ENCODE results near the gene PTPRCAP. TPM values are rescaled to one million over a fixed set of nuclear protein-coding genes. Genes with fewer than 3 reads are reported as not detected.

The PTPRCAP gene
- total RNA-seq, 1 experiment from 2014 or later: 0.15 TPM

- H2AFZ ChIP-seq (ENCODE audit: low read length): no peak overlapping the region
- H3K27me3 ChIP-seq (ENCODE audit: low read length): no peaks in the 10 kb centered on the region
- H3K9me3 ChIP-seq (ENCODE audit: low read length): no peaks in the 10 kb centered on the region
- H3K27ac ChIP-seq (ENCODE audit: low read length): no peak overlapping the region
- CTCF ChIA-PET: no interaction called here
- no peaks in the 10 kb centered on the region for H3F3A ChIP-seq (ENCODE audit: low read length, unreplicated experiment)
- no peaks in the 10 kb centered on the region for H3K9me2 ChIP-seq (replicated peaks; ENCODE audit: low read length)
- no peak for DNase-seq
- no peaks in the 10 kb centered on the region; the same call in 1 of the 2 replicates for H3K4me1 ChIP-seq (ENCODE audit: insufficient read depth, low read length)
- no peak for TF ChIP-seq EZH2 (IDR thresholded peaks at IDR 0.05; ENCODE audit: low read length, unreplicated experiment)
- TF ChIP-seq CTCF (conservative IDR thresholded peaks at IDR 0.05; ENCODE audit: low read depth, low read length): no peak
- TF ChIP-seq EZH2phosphoT487 (IDR thresholded peaks at IDR 0.05; ENCODE audit: borderline replicate concordance, low read length): no peak
- intact Hi-C loops (cut with micrococcal nuclease): no loop called here
- H3K79me2 ChIP-seq (ENCODE audit: low read length): no peaks in the 10 kb centered on the region
- no peak for ATAC-seq
- H4K20me1 ChIP-seq (ENCODE audit: low read length): no peaks in the 10 kb centered on the region
- POLR2A ChIA-PET (ENCODE audit: unreplicated experiment): no interaction called here
- BruUV-seq (replicated peaks): no TSS peak
- H3K4me2 ChIP-seq (ENCODE audit: low read length): no peak overlapping the region
- no peak overlapping the region for H3K9ac ChIP-seq (ENCODE audit: low read length)
- no peaks in the 10 kb centered on the region for H3K36me3 ChIP-seq (ENCODE audit: low read depth, low read length)
- H3K4me3 ChIP-seq (ENCODE audit: low read length): no peak overlapping the region
These were observed 24.8 kb downstream of the PTPRCAP start for GRCh38 chr11:67412495-67413179.

GRCh38 chr11:67411785-67412152 lies 25.7 kb downstream of the PTPRCAP start:
- no peaks in the 10 kb centered on the region for H4K20me1 ChIP-seq (ENCODE audit: low read length)
- CTCF ChIA-PET: no interaction called here
- no TSS peak for BruUV-seq (replicated peaks)
- no peak overlapping the region for H3K4me2 ChIP-seq (ENCODE audit: low read length)
- H3K79me2 ChIP-seq (ENCODE audit: low read length): no peaks in the 10 kb centered on the region
- no peaks in the 10 kb centered on the region for H3K9me2 ChIP-seq (replicated peaks; ENCODE audit: low read length)
- no peaks in the 10 kb centered on the region for H3F3A ChIP-seq (ENCODE audit: low read length, unreplicated experiment)
- ATAC-seq: no peak
- no peaks in the 10 kb centered on the region for H3K36me3 ChIP-seq (ENCODE audit: low read depth, low read length)
- H2AFZ ChIP-seq (ENCODE audit: low read length): no peak overlapping the region
- DNase-seq: no peak
- intact Hi-C loops (cut with micrococcal nuclease): no loop called here
- no peak overlapping the region for H3K27ac ChIP-seq (ENCODE audit: low read length)
- H3K4me3 ChIP-seq (ENCODE audit: low read length): no peak overlapping the region
- H3K4me1 ChIP-seq (ENCODE audit: insufficient read depth, low read length): no peaks in the 10 kb centered on the region; the same call in 1 of the 2 replicates
- POLR2A ChIA-PET (ENCODE audit: unreplicated experiment): no interaction called here
- no peak for TF ChIP-seq EZH2phosphoT487 (IDR thresholded peaks at IDR 0.05; ENCODE audit: borderline replicate concordance, low read length)
- TF ChIP-seq CTCF (conservative IDR thresholded peaks at IDR 0.05; ENCODE audit: low read depth, low read length): no peak
- TF ChIP-seq EZH2 (IDR thresholded peaks at IDR 0.05; ENCODE audit: low read length, unreplicated experiment): no peak
- no peaks in the 10 kb centered on the region for H3K9me3 ChIP-seq (ENCODE audit: low read length)
- H3K27me3 ChIP-seq (ENCODE audit: low read length): no peaks in the 10 kb centered on the region
- no peak overlapping the region for H3K9ac ChIP-seq (ENCODE audit: low read length)

GRCh38 chr11:67410984-67411784 lies 26.3 kb downstream of the PTPRCAP start:
- no peak overlapping the region for H3K27ac ChIP-seq (ENCODE audit: low read length)
- H3K9me3 ChIP-seq (ENCODE audit: low read length): no peaks in the 10 kb centered on the region
- H3K4me2 ChIP-seq (ENCODE audit: low read length): no peak overlapping the region
- ATAC-seq (no peak), DNase-seq (no peak)
- H4K20me1 ChIP-seq (ENCODE audit: low read length): no peaks in the 10 kb centered on the region
- BruUV-seq (replicated peaks): no TSS peak
- no peak overlapping the region for H3K9ac ChIP-seq (ENCODE audit: low read length)
- TF ChIP-seq EZH2 (IDR thresholded peaks at IDR 0.05; ENCODE audit: low read length, unreplicated experiment): no peak
- no peak for TF ChIP-seq CTCF (conservative IDR thresholded peaks at IDR 0.05; ENCODE audit: low read depth, low read length)
- TF ChIP-seq EZH2phosphoT487 (IDR thresholded peaks at IDR 0.05; ENCODE audit: borderline replicate concordance, low read length): no peak
- no peaks in the 10 kb centered on the region; the same call in 1 of the 2 replicates for H3K4me1 ChIP-seq (ENCODE audit: insufficient read depth, low read length)
- intact Hi-C loops (cut with micrococcal nuclease): no loop called here
- H3K4me3 ChIP-seq (ENCODE audit: low read length): no peak overlapping the region
- no peaks in the 10 kb centered on the region for H3F3A ChIP-seq (ENCODE audit: low read length, unreplicated experiment)
- CTCF ChIA-PET: no interaction called here
- no peaks in the 10 kb centered on the region for H3K27me3 ChIP-seq (ENCODE audit: low read length)
- H3K79me2 ChIP-seq (ENCODE audit: low read length): no peaks in the 10 kb centered on the region
- H2AFZ ChIP-seq (ENCODE audit: low read length): no peak overlapping the region
- H3K9me2 ChIP-seq (replicated peaks; ENCODE audit: low read length): no peaks in the 10 kb centered on the region
- H3K36me3 ChIP-seq (ENCODE audit: low read depth, low read length): no peaks in the 10 kb centered on the region
- POLR2A ChIA-PET (ENCODE audit: unreplicated experiment): no interaction called here
